ENCODE results near the gene CRMP1.

Gene CRMP1

DNA sequence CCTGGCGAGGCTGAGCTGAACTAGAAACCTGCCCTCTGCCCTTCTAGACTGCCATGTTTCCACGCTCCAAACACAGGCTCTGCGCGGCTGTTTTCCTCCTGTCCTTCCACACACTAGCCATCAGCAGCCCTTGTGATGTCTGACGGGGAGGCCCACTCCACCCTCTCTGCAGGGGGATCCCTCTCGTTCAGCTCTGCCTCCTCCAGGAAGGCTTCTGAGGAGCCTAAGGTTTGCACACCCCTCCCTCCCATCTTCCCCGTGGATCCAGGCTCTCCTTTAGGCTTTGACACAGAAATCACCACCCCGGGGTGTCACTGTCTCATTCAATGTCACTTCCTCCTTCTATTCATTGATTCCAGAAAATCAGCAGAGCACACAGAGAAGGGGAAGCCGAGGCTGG, 38.6 kb upstream of the CRMP1 start:
- no peak for DNase-seq (ENCODE audit: low read depth, low spot score)
- TF ChIP-seq, protein P1, sequence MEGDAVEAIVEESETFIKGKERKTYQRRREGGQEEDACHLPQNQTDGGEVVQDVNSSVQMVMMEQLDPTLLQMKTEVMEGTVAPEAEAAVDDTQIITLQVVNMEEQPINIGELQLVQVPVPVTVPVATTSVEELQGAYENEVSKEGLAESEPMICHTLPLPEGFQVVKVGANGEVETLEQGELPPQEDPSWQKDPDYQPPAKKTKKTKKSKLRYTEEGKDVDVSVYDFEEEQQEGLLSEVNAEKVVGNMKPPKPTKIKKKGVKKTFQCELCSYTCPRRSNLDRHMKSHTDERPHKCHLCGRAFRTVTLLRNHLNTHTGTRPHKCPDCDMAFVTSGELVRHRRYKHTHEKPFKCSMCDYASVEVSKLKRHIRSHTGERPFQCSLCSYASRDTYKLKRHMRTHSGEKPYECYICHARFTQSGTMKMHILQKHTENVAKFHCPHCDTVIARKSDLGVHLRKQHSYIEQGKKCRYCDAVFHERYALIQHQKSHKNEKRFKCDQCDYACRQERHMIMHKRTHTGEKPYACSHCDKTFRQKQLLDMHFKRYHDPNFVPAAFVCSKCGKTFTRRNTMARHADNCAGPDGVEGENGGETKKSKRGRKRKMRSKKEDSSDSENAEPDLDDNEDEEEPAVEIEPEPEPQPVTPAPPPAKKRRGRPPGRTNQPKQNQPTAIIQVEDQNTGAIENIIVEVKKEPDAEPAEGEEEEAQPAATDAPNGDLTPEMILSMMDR (IDR thresholded peaks at IDR 0.05; ENCODE audit: low read depth, low read length), result no peak
- in situ Hi-C loops (cut with HindIII; ENCODE audit: low sequenced_read_pairs), result no loop called here
- H3K4me3 ChIP-seq (ENCODE audit: low read depth, low read length), result no peak overlapping the region

DNA sequence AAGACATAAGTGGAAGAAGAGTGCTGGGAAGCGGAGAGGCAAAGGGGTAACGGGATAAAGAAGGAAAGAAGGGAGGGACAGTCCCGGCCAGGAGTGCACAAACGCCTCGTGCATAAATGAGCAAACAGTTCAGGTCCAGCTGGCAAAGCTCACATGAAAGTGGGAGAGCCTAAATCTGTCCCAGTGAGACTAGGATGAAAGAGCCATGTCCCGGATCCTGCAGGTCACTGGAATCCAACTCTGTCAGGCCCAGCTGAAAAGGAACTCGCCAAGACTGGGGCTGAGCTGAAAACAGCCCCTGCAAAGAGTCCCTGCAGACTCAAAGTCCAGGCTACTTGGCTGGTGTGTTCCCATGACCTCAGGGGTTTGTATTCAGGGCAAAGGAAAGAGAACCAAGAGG, 38.0 kb upstream of the CRMP1 start:
- TF ChIP-seq, protein P1 (IDR thresholded peaks at IDR 0.05; ENCODE audit: low read depth, low read length), result no peak
- no peak overlapping the region for H3K4me3 ChIP-seq (ENCODE audit: low read depth, low read length)
- in situ Hi-C loops (cut with HindIII; ENCODE audit: low sequenced_read_pairs), result no loop called here
- no peak for DNase-seq (ENCODE audit: low read depth, low spot score)

DNA sequence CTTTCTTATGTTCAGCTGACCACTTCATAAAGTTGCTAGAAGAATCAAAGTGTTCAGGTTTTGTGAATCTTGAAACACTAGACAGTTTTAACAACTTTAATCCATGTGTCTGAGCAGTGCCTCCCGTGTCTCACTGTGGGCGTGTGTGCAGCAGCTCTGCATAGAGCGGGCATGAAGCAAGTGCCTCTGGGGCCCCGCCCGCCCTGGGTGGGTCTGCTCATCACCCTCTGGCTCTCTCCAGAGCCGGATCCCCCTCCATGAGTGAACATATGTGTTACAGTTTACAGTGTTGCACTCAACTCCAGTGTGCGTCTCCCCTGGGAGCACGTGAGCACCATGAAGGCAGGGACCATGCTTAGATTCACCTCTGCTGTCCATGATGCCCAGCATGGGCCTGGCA, 37.6 kb upstream of the CRMP1 start:
- TF ChIP-seq, protein P1 (IDR thresholded peaks at IDR 0.05; ENCODE audit: low read depth, low read length), result no peak
- in situ Hi-C loops (cut with HindIII; ENCODE audit: low sequenced_read_pairs), result no loop called here
- no peak overlapping the region for H3K4me3 ChIP-seq (ENCODE audit: low read depth, low read length)
- DNase-seq (ENCODE audit: low read depth, low spot score), result no peak

DNA sequence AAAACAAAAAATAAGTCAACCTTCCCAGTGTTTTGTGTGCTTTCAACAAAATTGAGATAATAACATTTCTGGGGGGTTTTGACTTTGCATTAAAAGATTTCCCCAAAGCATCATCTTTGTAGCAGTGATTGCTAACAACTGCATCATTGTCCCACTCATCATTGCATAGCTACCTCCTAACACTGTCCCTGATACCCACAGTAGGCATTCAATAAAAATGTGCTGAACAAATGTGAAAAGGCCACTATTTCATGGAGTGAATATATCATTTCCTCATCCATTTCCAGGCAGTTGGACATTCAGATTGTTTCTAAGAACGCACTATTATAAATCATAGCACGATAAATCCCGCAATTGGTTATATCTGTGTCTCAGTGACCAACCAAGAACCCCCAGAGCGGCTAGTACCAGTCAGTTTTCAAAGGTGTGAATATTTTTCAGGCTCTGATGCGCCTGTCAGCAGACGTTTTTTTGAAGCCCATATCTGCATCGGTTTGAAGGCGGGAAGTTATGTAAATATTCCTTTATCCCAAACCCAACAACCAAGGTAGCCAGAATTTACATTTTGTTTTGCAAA, 36.0 kb upstream of the CRMP1 start:
- no peak overlapping the region for H3K4me3 ChIP-seq (ENCODE audit: low read depth, low read length)
- in situ Hi-C loops (cut with HindIII; ENCODE audit: low sequenced_read_pairs), result no loop called here
- no peak for DNase-seq (ENCODE audit: low read depth, low spot score)
- TF ChIP-seq, protein P1 (IDR thresholded peaks at IDR 0.05; ENCODE audit: low read depth, low read length), result no peak

DNA sequence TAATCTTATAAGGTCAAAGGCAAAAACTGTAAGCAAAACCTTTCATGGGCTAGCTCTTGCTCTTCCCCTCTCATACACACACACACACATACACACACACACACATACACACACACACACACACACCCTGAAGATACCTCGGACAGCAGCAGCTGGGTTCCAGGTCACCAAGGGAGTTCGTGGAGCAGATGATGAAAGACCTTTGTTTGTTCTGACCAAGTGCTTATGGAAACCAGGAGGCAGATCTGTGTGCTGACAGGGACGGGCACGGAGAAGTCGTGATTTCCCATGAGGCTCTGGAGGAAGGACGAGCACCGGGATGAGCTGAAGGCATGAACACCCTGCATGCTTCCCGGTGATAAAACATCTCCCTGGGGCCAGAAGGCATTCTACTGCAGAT, 35.4 kb upstream of the CRMP1 start:
- TF ChIP-seq, protein P1 (IDR thresholded peaks at IDR 0.05; ENCODE audit: low read depth, low read length), result no peak
- in situ Hi-C loops (cut with HindIII; ENCODE audit: low sequenced_read_pairs), result no loop called here
- no peak for DNase-seq (ENCODE audit: low read depth, low spot score)
- no peak overlapping the region for H3K4me3 ChIP-seq (ENCODE audit: low read depth, low read length)

DNA sequence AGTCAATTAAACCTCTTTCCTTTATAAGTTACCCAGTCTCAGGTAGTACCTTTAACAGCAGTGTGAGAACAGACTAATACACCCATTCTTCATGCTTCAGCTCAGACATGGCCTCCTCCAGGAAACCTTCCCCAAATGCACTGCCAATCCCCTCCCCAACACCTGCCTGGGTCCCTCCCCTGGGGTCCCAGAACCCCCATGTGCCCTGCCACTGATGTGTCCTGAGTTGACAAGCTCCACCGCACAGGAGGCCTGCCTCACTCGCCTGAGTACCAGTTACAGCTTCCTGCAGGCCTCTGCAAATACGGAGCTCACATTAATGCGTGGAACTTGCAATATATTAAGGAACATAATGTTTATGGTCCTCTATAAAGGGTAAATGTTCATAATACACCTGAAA, 34.9 kb upstream of the CRMP1 start:
- H3K4me3 ChIP-seq (ENCODE audit: low read depth, low read length), result no peak overlapping the region
- TF ChIP-seq, protein P1 (IDR thresholded peaks at IDR 0.05; ENCODE audit: low read depth, low read length), result no peak
- DNase-seq (ENCODE audit: low read depth, low spot score), result no peak
- in situ Hi-C loops (cut with HindIII; ENCODE audit: low sequenced_read_pairs), result no loop called here

DNA sequence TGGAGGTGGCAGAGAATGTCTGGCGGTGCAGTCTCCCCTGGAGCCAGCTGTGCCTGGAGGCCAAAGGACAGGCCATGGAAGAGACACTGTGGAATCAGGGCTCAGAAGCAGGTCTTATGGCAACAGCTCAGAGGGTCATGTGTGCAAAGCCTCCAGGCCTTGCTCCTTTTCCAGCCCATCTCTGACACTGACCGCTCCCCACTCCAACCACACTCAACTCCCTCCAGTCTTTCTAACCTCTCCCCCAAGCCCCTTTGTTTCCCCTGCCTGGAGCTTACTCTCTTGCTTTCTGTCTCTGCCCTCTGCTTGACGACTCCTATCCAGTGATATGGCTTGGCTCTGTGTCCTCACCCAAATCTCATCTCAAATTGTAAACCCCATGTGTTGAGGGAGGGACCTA, 34.2 kb upstream of the CRMP1 start:
- in situ Hi-C loops (cut with HindIII; ENCODE audit: low sequenced_read_pairs), result no loop called here
- no peak overlapping the region for H3K4me3 ChIP-seq (ENCODE audit: low read depth, low read length)
- DNase-seq (ENCODE audit: low read depth, low spot score), result no peak
- TF ChIP-seq, protein P1 (IDR thresholded peaks at IDR 0.05; ENCODE audit: low read depth, low read length), result no peak

All from astrocyte of the spinal cord (primary cell).